Activated gamma-delta T cell (primary cell): ENCODE data around the gene PDE6D.
A peak's percentile ranks its signal among the peaks of the same experiment; 100 is the strongest.
"Not testable (repeated sequence)": the region's sequence is repeated elsewhere in the genome, so short reads cannot be mapped to it uniquely, and the experiment has no call there.

Experiments used
- DNase-seq: peaks from one replicate; lab custom pipeline; 2025; lab: John Stamatoyannopoulos, UW

The PDE6D gene

GRCh38 chr2:231718799-231719198, 62.3 kb downstream of the PDE6D start:
- no peak for DNase-seq

DNA sequence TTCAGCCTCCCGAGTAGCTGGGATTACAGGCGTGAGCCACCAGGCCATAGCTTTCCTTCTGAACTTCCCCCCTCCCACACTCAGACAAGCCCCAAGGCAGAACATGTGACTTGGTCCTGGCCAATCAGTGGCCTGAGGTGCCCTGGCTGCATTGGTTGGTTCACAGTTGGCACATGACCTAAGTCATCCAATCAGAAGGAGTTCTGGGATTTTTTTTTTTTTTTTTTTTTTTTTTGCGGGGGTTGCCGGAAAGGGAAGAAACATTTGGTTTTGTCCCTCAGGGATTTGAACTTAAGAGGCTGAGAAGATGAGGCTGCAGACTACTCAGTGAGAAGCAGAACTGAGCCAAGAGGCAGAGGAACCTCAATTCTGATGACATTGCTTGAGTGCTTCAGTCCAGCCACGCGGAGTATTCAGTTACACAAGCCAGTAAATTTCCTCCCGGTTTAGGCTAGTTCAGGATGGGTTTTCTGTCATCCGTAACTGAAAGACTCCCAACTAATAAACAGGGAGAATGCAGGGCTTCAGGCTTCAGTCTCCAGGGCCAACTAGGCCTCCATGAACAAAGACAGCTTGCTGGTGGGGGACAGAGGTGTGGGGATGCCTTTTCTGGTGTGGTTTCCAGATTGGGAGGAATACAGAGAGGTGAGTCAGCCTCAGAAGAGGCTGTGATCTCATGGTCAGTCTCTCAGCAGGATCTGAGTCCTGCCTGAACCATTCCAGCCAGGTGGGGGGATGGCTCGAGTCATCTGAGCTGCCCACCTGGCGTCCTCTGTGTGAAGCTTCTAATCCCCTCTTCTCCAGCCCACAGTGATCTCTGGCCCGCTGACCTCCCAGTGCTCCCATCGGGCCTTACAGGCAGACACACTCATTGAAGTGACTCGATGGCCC, 63.6 kb downstream of the PDE6D start:
- DNase-seq, result no peak

- no peak for DNase-seq
These were observed 64.3 kb downstream of the PDE6D start for GRCh38 chr2:231716666-231717280.

GRCh38 chr2:231715988-231716616, 65.0 kb downstream of the PDE6D start:
- no peak for DNase-seq

- DNase-seq, result no peak
These were observed 65.6 kb downstream of the PDE6D start for GRCh38 chr2:231715499-231715837.

- no peak for DNase-seq
These were observed 66.2 kb downstream of the PDE6D start for GRCh38 chr2:231714639-231715498.

- DNase-seq, result peak; percentile 56
These were observed 67.1 kb downstream of the PDE6D start for GRCh38 chr2:231713730-231714638.

DNA sequence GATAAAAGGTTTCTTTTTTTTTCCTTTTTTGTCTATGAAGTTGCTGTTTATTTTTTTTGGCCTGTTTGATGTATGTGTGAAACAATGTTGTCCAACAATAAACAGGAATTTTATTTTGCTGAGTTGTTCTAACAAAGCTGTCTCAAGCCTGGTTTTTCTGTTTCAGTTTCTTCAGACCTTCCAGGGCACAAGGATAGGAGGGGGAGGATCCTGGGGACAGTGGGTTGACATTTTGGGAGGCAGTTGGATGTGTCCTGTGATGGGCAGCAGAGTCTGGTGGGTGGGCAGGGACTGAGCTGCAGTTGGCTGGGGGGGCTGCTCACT, 67.7 kb downstream of the PDE6D start:
- not testable (repeated sequence) for DNase-seq

DNA sequence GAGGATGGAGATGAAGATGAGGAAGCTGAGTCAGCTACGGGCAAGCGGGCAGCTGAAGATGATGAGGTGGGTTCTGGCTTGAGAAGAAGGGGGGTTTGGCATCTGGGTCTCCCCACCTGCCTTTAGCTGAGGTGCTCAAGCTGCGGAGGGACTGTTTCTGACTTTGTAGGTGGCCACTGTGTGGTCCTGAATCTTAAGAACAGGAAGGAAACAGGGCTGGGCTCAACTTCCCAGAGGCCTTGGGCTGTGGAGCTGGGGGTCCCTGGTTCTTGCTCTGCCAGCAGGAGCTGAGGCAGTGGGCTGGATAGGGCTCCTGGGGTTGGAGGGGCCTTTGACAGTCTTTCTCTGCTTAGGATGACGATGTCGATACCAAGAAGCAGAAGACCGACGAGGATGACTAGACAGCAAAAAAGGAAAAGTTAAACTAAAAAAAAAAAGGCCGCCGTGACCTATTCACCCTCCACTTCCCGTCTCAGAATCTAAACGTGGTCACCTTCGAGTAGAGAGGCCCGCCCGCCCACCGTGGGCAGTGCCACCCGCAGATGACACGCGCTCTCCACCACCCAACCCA, 68.5 kb downstream of the PDE6D start:
- not testable (repeated sequence) for DNase-seq

GRCh38 chr2:231711677-231712450, 69.2 kb downstream of the PDE6D start:
- DNase-seq, result no peak

GRCh38 chr2:231710799-231711676, 70.0 kb downstream of the PDE6D start:
- no peak for DNase-seq

DNA sequence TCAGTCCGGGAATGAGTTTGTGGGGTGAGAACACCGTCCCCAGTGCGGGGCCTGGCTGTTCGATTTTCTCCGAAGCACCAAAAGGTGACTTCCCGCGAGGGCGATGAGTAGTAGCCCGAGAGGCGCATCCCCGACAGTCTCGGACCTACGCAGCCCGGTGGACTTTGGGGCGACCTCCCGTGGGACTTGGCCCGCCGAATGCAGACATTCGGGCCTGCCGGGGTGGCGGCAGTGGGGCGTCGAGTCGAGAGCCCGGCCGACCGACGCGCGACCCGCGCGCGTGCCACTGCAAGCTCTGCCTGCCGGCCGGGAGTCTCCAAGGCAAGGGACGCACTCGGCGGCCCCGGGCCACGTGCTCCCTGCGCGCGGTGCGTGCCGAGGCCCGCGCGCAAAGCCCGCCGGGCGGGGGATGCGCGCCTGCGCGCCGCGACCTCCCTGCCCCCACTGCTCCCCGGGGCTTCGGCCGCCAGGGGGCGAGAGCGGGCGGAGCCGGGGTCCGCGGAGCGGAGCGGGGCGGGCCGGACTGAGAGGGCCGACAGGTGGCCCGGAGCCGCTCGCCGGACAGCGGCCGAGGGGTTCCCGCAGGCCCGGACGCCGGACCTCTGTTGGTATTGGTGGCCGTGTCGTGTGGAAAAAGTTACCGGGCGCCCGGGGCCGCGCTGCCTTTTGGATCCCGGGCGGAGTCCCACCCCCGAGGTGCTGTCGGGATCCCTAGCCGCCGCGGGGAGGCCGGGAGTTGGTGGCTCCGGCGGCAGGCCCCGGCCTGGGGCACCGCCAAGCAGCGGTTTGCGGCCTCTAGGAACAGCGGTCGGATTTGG, 70.9 kb downstream of the PDE6D start:
- DNase-seq, result peak; percentile 81

DNA sequence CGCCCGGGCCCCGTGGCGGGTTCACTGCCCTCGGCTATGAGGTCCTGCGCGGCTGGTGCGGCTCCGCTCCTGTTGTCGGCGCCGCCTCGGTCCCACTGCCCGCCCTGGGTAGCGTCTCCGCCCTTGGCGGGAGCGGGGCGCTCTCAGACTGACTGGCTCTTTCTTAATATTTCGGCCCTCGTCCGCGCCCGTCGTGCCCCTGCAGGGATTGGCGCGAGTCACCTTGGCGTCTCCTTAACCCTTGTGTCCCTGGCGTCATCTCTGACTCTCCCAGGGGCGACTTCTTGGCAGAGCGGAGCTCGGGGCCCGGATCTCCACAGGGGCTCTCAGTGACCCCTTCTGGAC, 71.5 kb downstream of the PDE6D start:
- DNase-seq, result peak; percentile 55

- peak; percentile 63 for DNase-seq
These were observed 72.1 kb downstream of the PDE6D start for GRCh38 chr2:231708773-231709635.

DNA sequence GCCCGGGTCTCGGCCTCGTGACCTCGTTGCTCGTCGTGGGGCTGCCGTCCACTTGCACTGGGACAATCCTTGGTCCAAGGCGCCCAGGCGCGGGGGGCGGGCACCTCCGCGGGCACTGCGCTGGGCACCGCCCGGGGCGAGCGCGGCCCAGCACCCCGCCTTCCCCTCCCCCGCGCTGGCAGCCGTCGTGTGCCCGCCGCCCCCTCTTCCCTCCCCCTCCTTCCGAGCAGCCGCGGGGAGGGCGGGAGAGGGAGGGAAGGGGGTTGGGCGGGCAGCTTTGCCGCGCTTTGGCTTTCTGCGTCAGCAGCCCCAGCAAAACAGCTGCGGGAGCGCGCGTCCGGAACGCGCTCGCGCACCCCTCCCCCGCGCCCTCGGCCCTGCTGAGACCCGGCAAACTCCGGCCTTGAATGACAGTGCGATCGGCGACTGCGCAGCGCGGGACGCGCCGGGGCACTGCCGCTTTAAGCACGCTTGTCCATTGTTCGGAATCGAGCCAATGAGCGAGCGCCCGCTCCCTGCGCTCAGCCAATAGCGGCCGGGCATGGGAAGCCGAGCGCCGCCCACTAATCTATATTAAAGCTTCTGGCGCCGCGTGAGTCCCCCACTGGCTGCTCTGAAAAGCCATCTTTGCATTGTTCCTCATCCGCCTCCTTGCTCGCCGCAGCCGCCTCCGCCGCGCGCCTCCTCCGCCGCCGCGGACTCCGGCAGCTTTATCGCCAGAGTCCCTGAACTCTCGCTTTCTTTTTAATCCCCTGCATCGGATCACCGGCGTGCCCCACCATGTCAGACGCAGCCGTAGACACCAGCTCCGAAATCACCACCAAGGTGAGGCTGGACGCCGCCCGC, 72.9 kb downstream of the PDE6D start, which contains the start of gene PTMA:
Gene PTMA, plus strand, starts transcription at position 599 of the 846 bp plus-strand sequence. Its CDS starts 182 bp downstream, at position 781.
- peak; percentile 100 for DNase-seq

DNA sequence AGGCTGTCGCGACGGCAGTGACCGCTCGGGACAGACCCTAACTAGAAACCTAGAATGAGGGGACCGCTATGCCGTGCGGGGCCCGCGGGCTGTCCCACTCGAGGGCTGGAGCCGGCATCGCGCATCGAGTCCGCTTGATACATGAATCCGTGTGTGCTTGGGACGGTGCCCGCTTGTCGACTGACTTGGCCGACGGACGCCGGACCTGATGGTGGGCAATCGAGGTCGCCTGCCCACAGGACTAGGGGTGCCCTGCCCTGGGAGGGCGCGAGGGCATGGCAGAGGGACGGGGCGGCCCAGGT, 73.5 kb downstream of the PDE6D start:
- peak; percentile 45 for DNase-seq
